Adipocyte (in vitro differentiated cells): ENCODE measurements around the gene RABGAP1L.

ENCODE experiments used
- DNase-seq: peaks from one replicate; pipeline ENCODE4 v3.0.0-alpha.2; 2015; ENCODE audit warnings: low read depth
- H3K27me3 ChIP-seq: replicated peaks from 2 replicates; pipeline ENCODE4 v1.7.0; 2013; ENCODE audit warnings: mild to moderate bottlenecking, low read length, moderate library complexity; ENCODE audit not compliant: control insufficient read depth, insufficient read depth
- H3K36me3 ChIP-seq: 2 replicates; pipeline ENCODE4 v1.7.0; 2013; ENCODE audit warnings: low read length, mild to moderate bottlenecking, moderate library complexity; ENCODE audit not compliant: control insufficient read depth, insufficient read depth, severe bottlenecking
- H3K4me1 ChIP-seq: 2 replicates; pipeline ENCODE4 v1.7.0; 2013; ENCODE audit warnings: mild to moderate bottlenecking, low read length, moderate library complexity; ENCODE audit not compliant: control insufficient read depth, insufficient read depth
- H3K4me3 ChIP-seq: 2 replicates; pipeline ENCODE4 v1.7.0; 2013; ENCODE audit warnings: mild to moderate bottlenecking, low read length, moderate library complexity
- H3K9ac ChIP-seq: 2 replicates; pipeline ENCODE4 v1.7.0; 2013; ENCODE audit warnings: mild to moderate bottlenecking, low read length, moderate library complexity
- H3K9me3 ChIP-seq: 2 replicates; pipeline ENCODE4 v1.7.0; 2013; ENCODE audit warnings: mild to moderate bottlenecking, low read length, moderate library complexity; ENCODE audit not compliant: control insufficient read depth

The RABGAP1L gene

GRCh38 chr1:174746024-174746808 is 586.9 kb downstream of the RABGAP1L start:
- Histone ChIP-seq H3K4me3 (no peak overlapping the region), H3K36me3 (no peaks in the 10 kb centered on the region), H3K4me1 (peaks cover 23% of the 10 kb centered on the region), H3K9ac (no peak overlapping the region), H3K27me3 (no peaks in the 10 kb centered on the region), H3K9me3 (no peaks in the 10 kb centered on the region)
- DNase-seq, result peak; percentile 16

- Histone ChIP-seq H3K9ac (no peak overlapping the region), H3K36me3 (no peaks in the 10 kb centered on the region), H3K4me1 (peaks cover 23% of the 10 kb centered on the region), H3K27me3 (no peaks in the 10 kb centered on the region), H3K9me3 (no peaks in the 10 kb centered on the region), H3K4me3 (no peak overlapping the region)
- DNase-seq, result no peak
These were observed 588.3 kb downstream of the RABGAP1L start for GRCh38 chr1:174747613-174748012.

- no peak for DNase-seq
- Histone ChIP-seq H3K9ac (no peak overlapping the region), H3K4me1 (peaks cover 23% of the 10 kb centered on the region), H3K9me3 (no peaks in the 10 kb centered on the region), H3K4me3 (no peak overlapping the region), H3K36me3 (no peaks in the 10 kb centered on the region), H3K27me3 (no peaks in the 10 kb centered on the region)
These were observed 589.3 kb downstream of the RABGAP1L start for GRCh38 chr1:174748586-174748985.

GRCh38 chr1:174753131-174753530 is 593.8 kb downstream of the RABGAP1L start:
- no peaks in the 10 kb centered on the region for H3K9me3 ChIP-seq
- H3K27me3 ChIP-seq, result no peaks in the 10 kb centered on the region
- H3K4me1 ChIP-seq, result no peaks in the 10 kb centered on the region
- no peaks in the 10 kb centered on the region for H3K36me3 ChIP-seq
- H3K4me3 ChIP-seq, result no peak overlapping the region
- no peak for DNase-seq
- no peak overlapping the region for H3K9ac ChIP-seq

GRCh38 chr1:174761335-174761734 is 602.0 kb downstream of the RABGAP1L start:
- H3K9me3 ChIP-seq, result no peaks in the 10 kb centered on the region
- no peaks in the 10 kb centered on the region for H3K27me3 ChIP-seq
- H3K4me3 ChIP-seq, result no peak overlapping the region
- no peaks in the 10 kb centered on the region for H3K4me1 ChIP-seq
- DNase-seq, result no peak
- no peaks in the 10 kb centered on the region for H3K36me3 ChIP-seq
- H3K9ac ChIP-seq, result no peak overlapping the region

GRCh38 chr1:174761901-174762585 is 602.7 kb downstream of the RABGAP1L start:
- Histone ChIP-seq H3K4me1 (no peaks in the 10 kb centered on the region), H3K27me3 (no peaks in the 10 kb centered on the region), H3K9me3 (no peaks in the 10 kb centered on the region), H3K9ac (no peak overlapping the region), H3K36me3 (no peaks in the 10 kb centered on the region), H3K4me3 (no peak overlapping the region)
- DNase-seq, result no peak

GRCh38 chr1:174764191-174764590 is 604.9 kb downstream of the RABGAP1L start:
- Histone ChIP-seq H3K9me3 (no peaks in the 10 kb centered on the region), H3K4me1 (no peaks in the 10 kb centered on the region), H3K27me3 (no peaks in the 10 kb centered on the region), H3K4me3 (no peak overlapping the region), H3K9ac (no peak overlapping the region), H3K36me3 (no peaks in the 10 kb centered on the region)
- no peak for DNase-seq

- no peak overlapping the region for H3K4me3 ChIP-seq
- H3K4me1 ChIP-seq, result no peaks in the 10 kb centered on the region
- DNase-seq, result no peak
- no peak overlapping the region for H3K9ac ChIP-seq
- H3K27me3 ChIP-seq, result no peaks in the 10 kb centered on the region
- H3K36me3 ChIP-seq, result no peaks in the 10 kb centered on the region
- H3K9me3 ChIP-seq, result no peaks in the 10 kb centered on the region
These were observed 607.4 kb downstream of the RABGAP1L start for GRCh38 chr1:174766727-174767126.

GRCh38 chr1:174768516-174768915 is 609.2 kb downstream of the RABGAP1L start:
- Histone ChIP-seq H3K4me3 (no peak overlapping the region), H3K9me3 (no peaks in the 10 kb centered on the region), H3K4me1 (no peaks in the 10 kb centered on the region), H3K9ac (no peak overlapping the region), H3K27me3 (no peaks in the 10 kb centered on the region), H3K36me3 (no peaks in the 10 kb centered on the region)
- DNase-seq, result no peak

GRCh38 chr1:174768949-174769348 is 609.6 kb downstream of the RABGAP1L start:
- no peaks in the 10 kb centered on the region for H3K4me1 ChIP-seq
- no peak overlapping the region for H3K4me3 ChIP-seq
- H3K9me3 ChIP-seq, result no peaks in the 10 kb centered on the region
- H3K27me3 ChIP-seq, result no peaks in the 10 kb centered on the region
- DNase-seq, result no peak
- H3K9ac ChIP-seq, result no peak overlapping the region
- H3K36me3 ChIP-seq, result no peaks in the 10 kb centered on the region

- Histone ChIP-seq H3K4me1 (no peaks in the 10 kb centered on the region), H3K36me3 (no peaks in the 10 kb centered on the region), H3K9ac (no peak overlapping the region), H3K27me3 (no peaks in the 10 kb centered on the region), H3K9me3 (no peaks in the 10 kb centered on the region), H3K4me3 (no peak overlapping the region)
- peak; percentile 79 for DNase-seq
These were observed 610.7 kb downstream of the RABGAP1L start for GRCh38 chr1:174769961-174770549.
